ENCODE data around the gene PLA2G15. TPM values are rescaled to one million over a fixed set of nuclear protein-coding genes. Genes with fewer than 3 reads are reported as not detected.

PLA2G15 gene
- total RNA-seq, 1 experiment from 2014 or later: 33.2 TPM

- CTCF ChIA-PET: interaction anchor here (0.6 to 2.1 kb wide), 7 partner anchors 23 to 232 kb away, joined by 3 to 10 read pairs (median 3); partner anchors contain the start of gene NFATC3
- peaks cover 9% of the 10 kb centered on the region for H3K36me3 ChIP-seq (ENCODE audit: control insufficient read depth, insufficient read depth, low read length)
- POLR2A ChIA-PET: interaction anchor here (0.6 to 1.1 kb wide), 4 partner anchors 17 to 94 kb away, joined by 3 to 7 read pairs (median 3); partner anchors contain the start of genes PRMT7 and SLC7A6OS
- peaks cover 18% of the 10 kb centered on the region for H3K4me1 ChIP-seq
- peaks cover 20% of the 10 kb centered on the region for H3K4me1 Mint-ChIP-seq (ENCODE audit: low read depth, unreplicated experiment)
- no peaks in the 10 kb centered on the region; the same call in 1 of the 2 replicates for H3K9me3 ChIP-seq
- no peak for TF ChIP-seq CTCF (IDR thresholded peaks at IDR 0.05; ENCODE audit: insufficient read depth in 1 of 2, low read depth in 1 of 2, low read length in 1 of 2, severe bottlenecking in 1 of 2, unreplicated experiment in 1 of 2)
- H3K4me3 Mint-ChIP-seq (ENCODE audit: unreplicated experiment): peak overlapping the region; percentile 81
- peak overlapping the region; percentile 79 for H3K4me3 ChIP-seq (ENCODE audit: low read depth, low read length)
- H3K36me3 Mint-ChIP-seq (ENCODE audit: insufficient read depth, unreplicated experiment): peaks cover 87% of the 10 kb centered on the region
- no peaks in the 10 kb centered on the region for H3K27me3 Mint-ChIP-seq (ENCODE audit: insufficient read depth, unreplicated experiment)
- BruUV-seq (replicated peaks): no TSS peak
- no peaks in the 10 kb centered on the region for H3K9me3 Mint-ChIP-seq (ENCODE audit: unreplicated experiment)
- peak overlapping the region; percentile 98 for H3K27ac Mint-ChIP-seq (ENCODE audit: unreplicated experiment)
- peak; percentile 94 to 96 for DNase-seq
- intact Hi-C loops (cut with micrococcal nuclease; ENCODE audit: unreplicated experiment): loop anchor here (1.0 to 2.0 kb wide), 2 partner anchors 149 to 242 kb away; partner anchors contain the start of gene NFATC3
- H3K27me3 ChIP-seq (replicated peaks; ENCODE audit: control insufficient read depth, insufficient read depth, low read length): no peaks in the 10 kb centered on the region
Measured at GRCh38 chr16:68234188-68235107, 10.7 kb upstream of the PLA2G15 start.

GRCh38 chr16:68235108-68235886 lies 9.9 kb upstream of the PLA2G15 start:
- no peaks in the 10 kb centered on the region for H3K27me3 ChIP-seq (replicated peaks; ENCODE audit: control insufficient read depth, insufficient read depth, low read length)
- peaks cover 18% of the 10 kb centered on the region for H3K4me1 ChIP-seq
- peak; percentile 72 to 77 for DNase-seq
- ChIA-PET CTCF (interaction anchor here (0.5 to 3.4 kb wide), 8 partner anchors 26 to 925 kb away, joined by 3 to 20 read pairs (median 6); partner anchors contain the start of genes NFATC3 and SLC7A6), POLR2A (interaction anchor here (0.6 to 3.1 kb wide), 11 partner anchors 9 to 269 kb away, joined by 3 to 59 read pairs (median 6); partner anchors contain the start of genes NFATC3, PLA2G15, PRMT7 and SLC7A6)
- peak in 1 of 2 experiments; percentile 70 for TF ChIP-seq CTCF (IDR thresholded peaks at IDR 0.05; ENCODE audit: insufficient read depth in 1 of 2, low read depth in 1 of 2, low read length in 1 of 2, severe bottlenecking in 1 of 2, unreplicated experiment in 1 of 2)
- no peaks in the 10 kb centered on the region; the same call in 1 of the 2 replicates for H3K9me3 ChIP-seq
- H3K4me1 Mint-ChIP-seq (ENCODE audit: low read depth, unreplicated experiment): peaks cover 19% of the 10 kb centered on the region
- peak overlapping the region; percentile 98 for H3K27ac Mint-ChIP-seq (ENCODE audit: unreplicated experiment)
- peaks cover 80% of the 10 kb centered on the region for H3K36me3 Mint-ChIP-seq (ENCODE audit: insufficient read depth, unreplicated experiment)
- H3K4me3 Mint-ChIP-seq (ENCODE audit: unreplicated experiment): peak overlapping the region; percentile 81
- peaks cover 7% of the 10 kb centered on the region for H3K36me3 ChIP-seq (ENCODE audit: control insufficient read depth, insufficient read depth, low read length)
- peak overlapping the region; percentile 79 for H3K4me3 ChIP-seq (ENCODE audit: low read depth, low read length)
- TSS peak; percentile 21 for BruUV-seq (replicated peaks)
- no peaks in the 10 kb centered on the region for H3K9me3 Mint-ChIP-seq (ENCODE audit: unreplicated experiment)
- no peaks in the 10 kb centered on the region for H3K27me3 Mint-ChIP-seq (ENCODE audit: insufficient read depth, unreplicated experiment)
- intact Hi-C loops (cut with micrococcal nuclease; ENCODE audit: unreplicated experiment): loop anchor here (2.0 kb wide), 1 partner anchor 242 kb away; no protein-coding TSS in a partner anchor

All from Caco-2 (cell line).